ENCODE results near the gene CMTR1.
"Not testable (repeated sequence)": the region's sequence is repeated elsewhere in the genome, so short reads cannot be mapped to it uniquely, and the experiment has no call there.

CMTR1 gene

GRCh38 chr6:37433657-37434271 lies 743 bp downstream of the CMTR1 start:
- H3K4me3 ChIP-seq (replicated peaks; ENCODE audit: low read depth, low read length), result peak overlapping the region; percentile 89
- no peak for TF ChIP-seq CTCF (IDR thresholded peaks at IDR 0.05; ENCODE audit: low read length, missing control alignments)
- peak; percentile 11 for DNase-seq (ENCODE audit: low read depth)

- no peak for DNase-seq (ENCODE audit: low read depth)
- TF ChIP-seq CTCF (IDR thresholded peaks at IDR 0.05; ENCODE audit: low read length, missing control alignments), result no peak
- H3K4me3 ChIP-seq (replicated peaks; ENCODE audit: low read depth, low read length), result no peak overlapping the region
These were observed 2.4 kb downstream of the CMTR1 start for GRCh38 chr6:37435373-37435772.

- no peak for TF ChIP-seq CTCF (IDR thresholded peaks at IDR 0.05; ENCODE audit: low read length, missing control alignments)
These were observed 2.8 kb downstream of the CMTR1 start for GRCh38 chr6:37435816-37436215.

GRCh38 chr6:37438930-37439329 lies 5.9 kb downstream of the CMTR1 start:
- no peak for DNase-seq (ENCODE audit: low read depth)
- TF ChIP-seq CTCF (IDR thresholded peaks at IDR 0.05; ENCODE audit: low read length, missing control alignments), result no peak
- H3K4me3 ChIP-seq (replicated peaks; ENCODE audit: low read depth, low read length), result no peak overlapping the region

More at GRCh38 chr6:37435816-37436215, 2.8 kb downstream of the CMTR1 start:
- no peak overlapping the region for H3K4me3 ChIP-seq (replicated peaks; ENCODE audit: low read depth, low read length)
- DNase-seq (ENCODE audit: low read depth), result no peak

- no peak for TF ChIP-seq CTCF (IDR thresholded peaks at IDR 0.05; ENCODE audit: low read length, missing control alignments)
- no peak for DNase-seq (ENCODE audit: low read depth)
These were observed 8.6 kb downstream of the CMTR1 start for GRCh38 chr6:37441651-37442050.

GRCh38 chr6:37442416-37443215 lies 9.6 kb downstream of the CMTR1 start:
- DNase-seq (ENCODE audit: low read depth), result no peak
- no peak overlapping the region for H3K4me3 ChIP-seq (replicated peaks; ENCODE audit: low read depth, low read length)
- TF ChIP-seq CTCF (IDR thresholded peaks at IDR 0.05; ENCODE audit: low read length, missing control alignments), result no peak

More at GRCh38 chr6:37441651-37442050, 8.6 kb downstream of the CMTR1 start:
- no peak overlapping the region for H3K4me3 ChIP-seq (replicated peaks; ENCODE audit: low read depth, low read length)

GRCh38 chr6:37443216-37443542 lies 10.2 kb downstream of the CMTR1 start:
- not testable (repeated sequence) for DNase-seq (ENCODE audit: low read depth); H3K4me3 ChIP-seq (replicated peaks; ENCODE audit: low read depth, low read length)
